Stimulated activated CD4-positive, alpha-beta T cell treated with anti-CD3 and anti-CD28 coated beads, TNF-alpha, amount 100 ng/mL, for 4 hours (primary cell): ENCODE results near the gene MRGPRG.

Experiments
- DNase-seq, 3 experiments: peaks; one replicate each; pipeline ENCODE4 v3.0.0-alpha.2; 2020; ENCODE audit warnings: low read depth in 3 of 3

MRGPRG gene

GRCh38 chr11:3207526-3208189 is 11.0 kb downstream of the MRGPRG start:
- no peak for DNase-seq

GRCh38 chr11:3206922-3207204 is 11.8 kb downstream of the MRGPRG start:
- no peak for DNase-seq

GRCh38 chr11:3206156-3206921 is 12.3 kb downstream of the MRGPRG start:
- no peak for DNase-seq

- DNase-seq: no peak
Measured at GRCh38 chr11:3205261-3206155, 13.1 kb downstream of the MRGPRG start.

GRCh38 chr11:3204141-3205015 is 14.2 kb downstream of the MRGPRG start:
- no peak for DNase-seq

GRCh38 chr11:3203221-3204043 is 15.2 kb downstream of the MRGPRG start:
- DNase-seq: no peak

- DNase-seq: no peak
Measured at GRCh38 chr11:3202759-3203158, 15.9 kb downstream of the MRGPRG start.

- no peak for DNase-seq
Measured at GRCh38 chr11:3202305-3202704, 16.3 kb downstream of the MRGPRG start.

GRCh38 chr11:3201677-3202181 is 16.9 kb downstream of the MRGPRG start:
- DNase-seq: no peak

GRCh38 chr11:3201112-3201581 is 17.5 kb downstream of the MRGPRG start:
- no peak for DNase-seq

- no peak for DNase-seq
Measured at GRCh38 chr11:3200388-3201111, 18.1 kb downstream of the MRGPRG start.

- no peak for DNase-seq
Measured at GRCh38 chr11:3199537-3200295, 18.9 kb downstream of the MRGPRG start.

- no peak for DNase-seq
Measured at GRCh38 chr11:3198815-3199214, 19.8 kb downstream of the MRGPRG start.

- DNase-seq: no peak
Measured at GRCh38 chr11:3197878-3198528, 20.6 kb downstream of the MRGPRG start.

GRCh38 chr11:3197044-3197695 is 21.4 kb downstream of the MRGPRG start:
- DNase-seq: no peak

GRCh38 chr11:3196161-3197043 is 22.2 kb downstream of the MRGPRG start:
- DNase-seq: no peak
